HCT116 (cell line): ENCODE measurements around the gene HMBS. TPM values are rescaled to one million over a fixed set of nuclear protein-coding genes. Genes with fewer than 3 reads are reported as not detected.

Source experiments
- total RNA-seq: library from RNA; stranded (reverse); gene quantifications from one replicate; pipeline ENCODE4 v1.2.1, GENCODE V29; 2021; ENCODE audit not compliant: unreplicated experiment

The HMBS gene
- total RNA-seq, 1 experiment from 2014 or later = 69.0 TPM

Other genes with a start within 250 kb of the HMBS start
- gene CXCR5, start 201.0 kb upstream of the HMBS start, total RNA-seq = not detected
- gene BCL9L, start 159.0 kb upstream of the HMBS start, total RNA-seq = 120 TPM
- 0.42 TPM for gene UPK2, start 128.6 kb upstream of the HMBS start, total RNA-seq
- gene FOXR1, start 113.1 kb upstream of the HMBS start, total RNA-seq = not detected
- gene CENATAC, start 86.7 kb upstream of the HMBS start, total RNA-seq = 28.9 TPM
- gene RPS25, start 66.5 kb upstream of the HMBS start, total RNA-seq = 1,404 TPM
- gene TRAPPC4, start 66.1 kb upstream of the HMBS start, total RNA-seq = 61.6 TPM
- gene SLC37A4, start 54.0 kb upstream of the HMBS start, total RNA-seq = 49.8 TPM
- gene HYOU1, start 27.7 kb upstream of the HMBS start, total RNA-seq = 181 TPM
- gene VPS11, start 17.1 kb upstream of the HMBS start, total RNA-seq = 20.4 TPM
- 45.1 TPM for gene DPAGT1, start 17.0 kb downstream of the HMBS start, total RNA-seq
- 12.4 TPM for gene C2CD2L, start 22.5 kb downstream of the HMBS start, total RNA-seq
- 38.1 TPM for gene HINFP, start 36.7 kb downstream of the HMBS start, total RNA-seq
- gene ABCG4, start 64.2 kb downstream of the HMBS start, total RNA-seq = 1.9 TPM
- gene NLRX1, start 83.8 kb downstream of the HMBS start, total RNA-seq = 21.4 TPM
- 0.30 TPM for gene NHERF4, start 100.6 kb downstream of the HMBS start, total RNA-seq
- 31.1 TPM for gene CBL, start 121.5 kb downstream of the HMBS start, total RNA-seq
- gene MCAM, start 232.2 kb downstream of the HMBS start, total RNA-seq = 17.4 TPM
- 45.6 TPM for gene RNF26, start 249.6 kb downstream of the HMBS start, total RNA-seq